Measurements from ENCODE around the gene FUZ.
"Not testable (repeated sequence)": the region's sequence is repeated elsewhere in the genome, so short reads cannot be mapped to it uniquely, and the experiment has no call there.

Gene FUZ

GRCh38 chr19:49831592-49831991, 18.5 kb upstream of the FUZ start:
- Histone ChIP-seq H3K9me3 (ENCODE audit: control insufficient read depth, low read length) (no peaks in the 10 kb centered on the region), H3K27me3 (replicated peaks; ENCODE audit: control insufficient read depth, insufficient read depth, low read length, poor library complexity, severe bottlenecking) (no peaks in the 10 kb centered on the region), H3K4me1 (ENCODE audit: control insufficient read depth, insufficient read depth, low read length, poor library complexity, severe bottlenecking) (no peaks in the 10 kb centered on the region), H3K36me3 (ENCODE audit: control insufficient read depth, insufficient read depth, low read length) (peaks cover 73% of the 10 kb centered on the region), H3K27ac (ENCODE audit: insufficient read depth, low read length, poor library complexity, severe bottlenecking) (no peak overlapping the region), H3K4me3 (ENCODE audit: insufficient read depth, low read depth, low read length, poor library complexity, severe bottlenecking) (no peak overlapping the region)
- no peak for DNase-seq

GRCh38 chr19:49830766-49831165, 17.7 kb upstream of the FUZ start:
- H3K27ac ChIP-seq (ENCODE audit: insufficient read depth, low read length, poor library complexity, severe bottlenecking) = no peak overlapping the region
- no peaks in the 10 kb centered on the region for H3K9me3 ChIP-seq (ENCODE audit: control insufficient read depth, low read length)
- H3K4me1 ChIP-seq (ENCODE audit: control insufficient read depth, insufficient read depth, low read length, poor library complexity, severe bottlenecking) = no peaks in the 10 kb centered on the region
- H3K4me3 ChIP-seq (ENCODE audit: insufficient read depth, low read depth, low read length, poor library complexity, severe bottlenecking) = no peak overlapping the region
- DNase-seq = no peak
- H3K27me3 ChIP-seq (replicated peaks; ENCODE audit: control insufficient read depth, insufficient read depth, low read length, poor library complexity, severe bottlenecking) = no peaks in the 10 kb centered on the region
- peaks cover 65% of the 10 kb centered on the region for H3K36me3 ChIP-seq (ENCODE audit: control insufficient read depth, insufficient read depth, low read length)

- Histone ChIP-seq H3K36me3 (ENCODE audit: control insufficient read depth, insufficient read depth, low read length) (peaks cover 55% of the 10 kb centered on the region), H3K9me3 (ENCODE audit: control insufficient read depth, low read length) (no peaks in the 10 kb centered on the region), H3K27me3 (replicated peaks; ENCODE audit: control insufficient read depth, insufficient read depth, low read length, poor library complexity, severe bottlenecking) (no peaks in the 10 kb centered on the region), H3K4me3 (ENCODE audit: insufficient read depth, low read depth, low read length, poor library complexity, severe bottlenecking) (no peak overlapping the region), H3K4me1 (ENCODE audit: control insufficient read depth, insufficient read depth, low read length, poor library complexity, severe bottlenecking) (no peaks in the 10 kb centered on the region), H3K27ac (ENCODE audit: insufficient read depth, low read length, poor library complexity, severe bottlenecking) (no peak overlapping the region)
- no peak for DNase-seq
Measured at GRCh38 chr19:49829721-49830120, 16.6 kb upstream of the FUZ start.

- Histone ChIP-seq H3K9me3 (ENCODE audit: control insufficient read depth, low read length) (no peaks in the 10 kb centered on the region), H3K27ac (ENCODE audit: insufficient read depth, low read length, poor library complexity, severe bottlenecking) (no peak overlapping the region), H3K4me3 (ENCODE audit: insufficient read depth, low read depth, low read length, poor library complexity, severe bottlenecking) (no peak overlapping the region), H3K4me1 (ENCODE audit: control insufficient read depth, insufficient read depth, low read length, poor library complexity, severe bottlenecking) (no peaks in the 10 kb centered on the region), H3K27me3 (replicated peaks; ENCODE audit: control insufficient read depth, insufficient read depth, low read length, poor library complexity, severe bottlenecking) (no peaks in the 10 kb centered on the region), H3K36me3 (ENCODE audit: control insufficient read depth, insufficient read depth, low read length) (peaks cover 50% of the 10 kb centered on the region)
- no peak for DNase-seq
Measured at GRCh38 chr19:49829200-49829599, 16.1 kb upstream of the FUZ start.

DNA sequence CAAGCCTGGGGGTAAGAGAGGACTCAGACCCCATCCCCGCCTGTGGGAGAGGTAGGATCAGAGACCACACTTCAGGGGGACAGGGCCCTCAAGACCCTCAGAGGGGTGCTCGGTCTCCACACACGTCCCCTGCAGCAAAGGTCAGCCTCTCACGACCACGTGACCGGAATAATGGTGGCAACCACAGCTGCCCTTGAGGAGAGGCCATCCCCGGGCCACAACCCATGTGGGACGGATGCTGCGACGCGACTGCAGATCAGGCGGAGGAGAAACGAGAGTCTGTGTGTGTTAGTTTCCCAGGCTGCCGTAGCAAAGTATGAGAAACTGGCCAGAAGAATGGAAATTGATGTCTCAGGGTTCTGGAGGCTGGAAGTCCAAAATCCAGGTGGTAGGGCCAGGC, 13.9 kb upstream of the FUZ start:
- DNase-seq = no peak
- H3K4me3 ChIP-seq (ENCODE audit: insufficient read depth, low read depth, low read length, poor library complexity, severe bottlenecking) = no peak overlapping the region
- no peaks in the 10 kb centered on the region for H3K9me3 ChIP-seq (ENCODE audit: control insufficient read depth, low read length)
- H3K27ac ChIP-seq (ENCODE audit: insufficient read depth, low read length, poor library complexity, severe bottlenecking) = no peak overlapping the region
- peaks cover 31% of the 10 kb centered on the region for H3K36me3 ChIP-seq (ENCODE audit: control insufficient read depth, insufficient read depth, low read length)
- no peaks in the 10 kb centered on the region for H3K4me1 ChIP-seq (ENCODE audit: control insufficient read depth, insufficient read depth, low read length, poor library complexity, severe bottlenecking)
- H3K27me3 ChIP-seq (replicated peaks; ENCODE audit: control insufficient read depth, insufficient read depth, low read length, poor library complexity, severe bottlenecking) = no peaks in the 10 kb centered on the region

- peaks cover 9% of the 10 kb centered on the region for H3K36me3 ChIP-seq (ENCODE audit: control insufficient read depth, insufficient read depth, low read length)
Measured at GRCh38 chr19:49824662-49825061, 11.6 kb upstream of the FUZ start.

GRCh38 chr19:49823472-49823871, 10.4 kb upstream of the FUZ start:
- peaks cover 7% of the 10 kb centered on the region for H3K36me3 ChIP-seq (ENCODE audit: control insufficient read depth, insufficient read depth, low read length)
- H3K27ac ChIP-seq (ENCODE audit: insufficient read depth, low read length, poor library complexity, severe bottlenecking) = no peak overlapping the region
- H3K4me1 ChIP-seq (ENCODE audit: control insufficient read depth, insufficient read depth, low read length, poor library complexity, severe bottlenecking) = peaks cover 11% of the 10 kb centered on the region
- H3K4me3 ChIP-seq (ENCODE audit: insufficient read depth, low read depth, low read length, poor library complexity, severe bottlenecking) = no peak overlapping the region
- no peaks in the 10 kb centered on the region for H3K9me3 ChIP-seq (ENCODE audit: control insufficient read depth, low read length)
- DNase-seq = no peak
- H3K27me3 ChIP-seq (replicated peaks; ENCODE audit: control insufficient read depth, insufficient read depth, low read length, poor library complexity, severe bottlenecking) = no peaks in the 10 kb centered on the region

More at GRCh38 chr19:49824662-49825061, 11.6 kb upstream of the FUZ start:
- no peak for DNase-seq
- Histone ChIP-seq H3K27ac (ENCODE audit: insufficient read depth, low read length, poor library complexity, severe bottlenecking) (no peak overlapping the region), H3K9me3 (ENCODE audit: control insufficient read depth, low read length) (no peaks in the 10 kb centered on the region), H3K4me1 (ENCODE audit: control insufficient read depth, insufficient read depth, low read length, poor library complexity, severe bottlenecking) (no peaks in the 10 kb centered on the region), H3K27me3 (replicated peaks; ENCODE audit: control insufficient read depth, insufficient read depth, low read length, poor library complexity, severe bottlenecking) (no peaks in the 10 kb centered on the region), H3K4me3 (ENCODE audit: insufficient read depth, low read depth, low read length, poor library complexity, severe bottlenecking) (no peak overlapping the region)

DNA sequence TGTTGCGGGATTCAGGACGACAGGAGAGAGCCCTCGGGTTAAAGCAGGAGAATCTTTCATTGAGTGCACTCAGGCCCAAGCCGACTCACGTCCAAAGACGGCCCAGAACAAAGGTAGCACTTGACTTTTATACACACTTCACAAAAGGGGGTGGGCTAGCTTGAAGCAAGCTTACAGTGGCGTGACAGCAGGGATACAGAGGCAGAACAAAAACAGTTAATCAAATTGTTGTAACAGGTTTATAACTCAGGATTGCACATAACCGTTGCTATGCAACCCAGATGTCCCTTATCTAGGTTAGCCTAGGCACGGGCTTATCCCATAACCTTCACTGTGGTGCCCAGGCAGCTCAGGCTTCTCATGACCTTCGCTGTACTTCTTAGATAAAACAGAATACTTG, 7.0 kb upstream of the FUZ start:
- Histone ChIP-seq H3K27ac (ENCODE audit: insufficient read depth, low read length, poor library complexity, severe bottlenecking) (no peak overlapping the region), H3K4me1 (ENCODE audit: control insufficient read depth, insufficient read depth, low read length, poor library complexity, severe bottlenecking) (peaks cover 11% of the 10 kb centered on the region), H3K9me3 (ENCODE audit: control insufficient read depth, low read length) (no peaks in the 10 kb centered on the region), H3K36me3 (ENCODE audit: control insufficient read depth, insufficient read depth, low read length) (no peaks in the 10 kb centered on the region), H3K4me3 (ENCODE audit: insufficient read depth, low read depth, low read length, poor library complexity, severe bottlenecking) (no peak overlapping the region), H3K27me3 (replicated peaks; ENCODE audit: control insufficient read depth, insufficient read depth, low read length, poor library complexity, severe bottlenecking) (no peaks in the 10 kb centered on the region)
- no peak for DNase-seq

GRCh38 chr19:49819452-49820115, 6.5 kb upstream of the FUZ start:
- H3K4me1 ChIP-seq (ENCODE audit: control insufficient read depth, insufficient read depth, low read length, poor library complexity, severe bottlenecking) = peaks cover 11% of the 10 kb centered on the region
- H3K36me3 ChIP-seq (ENCODE audit: control insufficient read depth, insufficient read depth, low read length); H3K9me3 ChIP-seq (ENCODE audit: control insufficient read depth, low read length); H3K27me3 ChIP-seq (replicated peaks; ENCODE audit: control insufficient read depth, insufficient read depth, low read length, poor library complexity, severe bottlenecking); H3K27ac ChIP-seq (ENCODE audit: insufficient read depth, low read length, poor library complexity, severe bottlenecking); DNase-seq: not testable (repeated sequence)
- peak overlapping the region; percentile 80 for H3K4me3 ChIP-seq (ENCODE audit: insufficient read depth, low read depth, low read length, poor library complexity, severe bottlenecking)

- H3K4me1 ChIP-seq (ENCODE audit: control insufficient read depth, insufficient read depth, low read length, poor library complexity, severe bottlenecking) = peaks cover 15% of the 10 kb centered on the region
- DNase-seq = no peak
- peak overlapping the region; percentile 98 for H3K27ac ChIP-seq (ENCODE audit: insufficient read depth, low read length, poor library complexity, severe bottlenecking)
- no peaks in the 10 kb centered on the region for H3K27me3 ChIP-seq (replicated peaks; ENCODE audit: control insufficient read depth, insufficient read depth, low read length, poor library complexity, severe bottlenecking)
- no peaks in the 10 kb centered on the region for H3K36me3 ChIP-seq (ENCODE audit: control insufficient read depth, insufficient read depth, low read length)
- no peaks in the 10 kb centered on the region for H3K9me3 ChIP-seq (ENCODE audit: control insufficient read depth, low read length)
- peak overlapping the region; percentile 80 for H3K4me3 ChIP-seq (ENCODE audit: insufficient read depth, low read depth, low read length, poor library complexity, severe bottlenecking)
Measured at GRCh38 chr19:49818649-49819370, 5.7 kb upstream of the FUZ start.

Data from effector memory CD4-positive, alpha-beta T cell (primary cell).